ENCODE data around the gene PRDM1. TPM values are rescaled to one million over a fixed set of nuclear protein-coding genes. Genes with fewer than 3 reads are reported as not detected.

Gene PRDM1
- total and polyA plus RNA-seq, 2 of the 13 experiments (the other 11 are each of a cell fraction or from before 2014, with no cell fraction given), result 0.13 TPM; not detected in 1

DNA sequence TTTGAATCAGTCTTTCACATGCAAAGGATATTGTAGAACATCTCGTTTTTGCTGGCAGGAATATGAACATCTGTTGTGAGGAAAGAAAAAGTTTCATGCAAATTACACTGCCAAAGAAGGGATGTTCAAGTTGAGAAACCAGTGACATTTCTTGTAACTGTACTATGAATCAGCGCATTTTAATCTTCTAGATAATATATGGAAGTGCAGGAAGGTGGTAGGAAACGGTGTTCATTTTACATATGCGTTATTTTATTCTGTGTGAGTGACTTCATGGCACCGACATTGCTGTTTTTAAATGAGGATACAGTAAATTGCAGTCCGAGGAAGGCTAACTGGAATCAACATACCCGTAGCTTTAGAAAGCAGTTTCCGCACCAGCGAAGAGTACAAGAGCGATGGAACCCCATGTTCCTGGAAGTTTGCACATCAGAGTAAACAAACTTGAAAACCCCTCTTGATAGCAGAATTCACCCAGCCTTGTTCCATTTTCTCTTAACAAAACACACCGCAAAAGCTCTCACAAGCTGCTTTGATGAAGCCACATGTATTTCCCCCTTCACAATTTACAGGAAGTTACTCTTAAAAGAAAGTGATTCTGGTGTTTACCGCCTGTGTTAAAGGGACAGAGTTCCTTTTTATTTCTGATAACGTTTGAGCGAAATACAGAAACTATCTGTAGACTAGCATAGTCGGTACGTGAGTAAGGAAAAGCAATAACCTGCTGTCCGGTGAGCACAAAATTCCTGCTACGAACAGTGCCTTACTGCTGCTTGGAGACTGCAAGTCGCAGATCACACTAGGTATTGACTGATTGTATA, 11.5 kb downstream of the PRDM1 start:
- no peak for FAIRE-seq
- H2AFZ ChIP-seq (ENCODE audit: low read length), result no peak overlapping the region
- in situ Hi-C loops (cut with HindIII; ENCODE audit: extremely low pct_ligation_motif_present, low pct_unique_long_range_greater_than_20kb), result no loop called here

DNA sequence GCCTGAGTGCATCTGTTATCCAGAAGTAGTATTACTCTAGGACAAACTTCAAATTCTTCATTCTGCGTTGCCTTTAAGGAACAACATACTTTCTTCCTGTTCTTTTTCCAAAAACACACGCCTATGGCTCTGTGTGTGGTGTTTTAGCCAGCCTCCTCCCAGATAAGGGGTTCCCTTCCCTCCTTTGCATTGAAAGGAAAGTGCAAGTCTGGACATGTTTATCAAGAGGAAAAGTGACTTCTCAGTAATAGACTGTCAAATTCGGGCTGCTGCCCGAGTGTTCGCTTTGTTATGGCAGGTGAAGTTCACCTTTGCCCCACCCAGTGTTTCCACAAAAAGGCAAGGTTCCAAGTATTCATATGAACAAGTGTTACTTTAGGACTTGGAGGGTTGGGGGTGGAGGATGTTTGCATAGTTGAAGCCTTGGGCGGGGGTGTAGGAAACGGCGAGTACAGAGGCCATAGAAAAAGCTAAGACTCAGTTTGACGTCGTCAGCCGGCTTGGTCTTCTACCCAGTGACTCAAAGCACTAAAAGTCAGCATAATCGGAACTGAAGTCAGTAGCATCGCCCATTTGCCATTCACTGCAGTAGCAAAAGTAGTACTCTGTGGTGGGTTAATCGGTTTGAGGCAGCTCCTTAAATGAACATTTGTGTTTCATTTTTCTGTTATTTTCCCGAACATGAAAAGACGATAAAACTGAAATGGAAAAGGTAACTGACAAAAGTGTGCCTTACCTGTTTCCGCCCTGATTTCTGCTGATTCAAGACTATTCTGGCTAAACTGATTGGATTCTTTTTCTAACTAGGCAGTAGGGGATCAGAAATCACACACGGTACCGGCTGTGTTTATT, 12.5 kb downstream of the PRDM1 start:
- no peaks in the 10 kb centered on the region for H3K36me3 ChIP-seq (replicated peaks in 1 of 2; ENCODE audit: control insufficient read depth in 1 of 2, insufficient read depth in 2 of 2, low read length in 2 of 2)
- BruUV-seq (replicated peaks), result no TSS peak
- in situ Hi-C loops (cut with HindIII; ENCODE audit: extremely low pct_ligation_motif_present, low pct_unique_long_range_greater_than_20kb), result no loop called here
- no peak overlapping the region for H3K4me3 ChIP-seq (replicated peaks in 1 of 3; ENCODE audit: insufficient read depth in 1 of 3, low read depth in 2 of 3, low read length in 3 of 3)
- H2AFZ ChIP-seq (ENCODE audit: low read length), result no peak overlapping the region
- no peaks in the 10 kb centered on the region for H4K20me1 ChIP-seq (ENCODE audit: insufficient read depth, low read length)
- no peak overlapping the region for H3K9ac ChIP-seq (ENCODE audit: insufficient read depth, low read depth, low read length)
- H3K79me2 ChIP-seq (ENCODE audit: insufficient read depth, low read length), result no peaks in the 10 kb centered on the region
- intact Hi-C loops (cut with micrococcal nuclease; ENCODE audit: unreplicated experiment), result no loop called here
- H3K4me1 ChIP-seq (ENCODE audit: insufficient read depth, low read length), result peaks cover 6% of the 10 kb centered on the region; the same call in 1 of the 2 replicates
- ATAC-seq (no peak), DNase-seq (ENCODE audit: low spot score) (no peak), FAIRE-seq (no peak)
- POLR2A ChIA-PET, result no interaction called here
- CTCF ChIA-PET (ENCODE audit: low intra/inter-chr PET ratio, low total read pairs), result no interaction called here
- peaks cover 0 to 47% of the 10 kb centered on the region in 2 experiments; a peak in 3 of 5 replicates for H3K27me3 ChIP-seq (ENCODE audit: control insufficient read depth in 1 of 2, insufficient read depth in 2 of 2, low read length in 2 of 2)
- H3K27ac ChIP-seq (ENCODE audit: extremely low read length, insufficient read depth, low read length), result no peak overlapping the region
- WGBS (ENCODE audit: low lambda C conversion rate), result 36% methylated on average over 19 of the region's 19 CpGs
- H3K9me3 ChIP-seq (ENCODE audit: low read length), result no peaks in the 10 kb centered on the region
- H3K4me2 ChIP-seq (ENCODE audit: low read depth, low read length), result no peak overlapping the region
- TF ChIP-seq PPARG (CRISPR knock-in tag; conservative IDR thresholded peaks at IDR 0.05) (no peak), PTBP1 (IDR thresholded peaks at IDR 0.05; ENCODE audit: low read depth, low read length, poor library complexity, severe bottlenecking) (no peak), ZNF33B (CRISPR knock-in tag; IDR thresholded peaks at IDR 0.05) (no peak), TRIM22 (IDR thresholded peaks at IDR 0.05) (no peak), ZNF614 (CRISPR knock-in tag; IDR thresholded peaks at IDR 0.05; ENCODE audit: borderline replicate concordance) (no peak), HNRNPH1 (optimal IDR thresholded peaks at IDR 0.05; ENCODE audit: low read depth, low read length) (no peak), NFYB (CRISPR knock-in tag; IDR thresholded peaks at IDR 0.05) (no peak), ISL2 (CRISPR knock-in tag; IDR thresholded peaks at IDR 0.05) (no peak), ZNF660 (CRISPR knock-in tag; IDR thresholded peaks at IDR 0.05; ENCODE audit: borderline replicate concordance, low read depth) (no peak), ZFY (CRISPR knock-in tag; IDR thresholded peaks at IDR 0.05) (no peak), RXRA (CRISPR knock-in tag; IDR thresholded peaks at IDR 0.05) (no peak)
- TF ChIP-seq, protein P1, sequence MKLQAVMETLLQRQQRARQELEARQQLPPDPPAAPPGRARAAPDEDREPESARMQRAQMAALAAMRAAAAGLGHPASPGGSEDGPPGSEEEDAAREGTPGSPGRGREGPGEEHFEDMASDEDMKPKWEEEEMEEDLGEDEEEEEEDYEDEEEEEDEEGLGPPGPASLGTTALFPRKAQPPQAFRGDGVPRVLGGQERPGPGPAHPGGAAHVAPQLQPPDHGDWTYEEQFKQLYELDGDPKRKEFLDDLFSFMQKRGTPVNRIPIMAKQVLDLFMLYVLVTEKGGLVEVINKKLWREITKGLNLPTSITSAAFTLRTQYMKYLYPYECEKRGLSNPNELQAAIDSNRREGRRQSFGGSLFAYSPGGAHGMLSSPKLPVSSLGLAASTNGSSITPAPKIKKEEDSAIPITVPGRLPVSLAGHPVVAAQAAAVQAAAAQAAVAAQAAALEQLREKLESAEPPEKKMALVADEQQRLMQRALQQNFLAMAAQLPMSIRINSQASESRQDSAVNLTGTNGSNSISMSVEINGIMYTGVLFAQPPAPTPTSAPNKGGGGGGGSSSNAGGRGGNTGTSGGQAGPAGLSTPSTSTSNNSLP (IDR thresholded peaks at IDR 0.05; ENCODE audit: low read depth, low read length), result no peak

More for the DNA sequence above, 11.5 kb downstream of the PRDM1 start:
- Histone ChIP-seq H3K4me2 (ENCODE audit: low read depth, low read length) (no peak overlapping the region), H3K27me3 (ENCODE audit: control insufficient read depth in 1 of 2, insufficient read depth in 2 of 2, low read length in 2 of 2) (peaks cover 0 to 40% of the 10 kb centered on the region in 2 experiments; a peak in 2 of 5 replicates), H3K9me3 (ENCODE audit: low read length) (no peaks in the 10 kb centered on the region), H3K27ac (ENCODE audit: extremely low read length, insufficient read depth, low read length) (no peak overlapping the region), H3K4me3 (replicated peaks in 1 of 3; ENCODE audit: insufficient read depth in 1 of 3, low read depth in 2 of 3, low read length in 3 of 3) (no peak overlapping the region), H3K79me2 (ENCODE audit: insufficient read depth, low read length) (no peaks in the 10 kb centered on the region), H3K4me1 (ENCODE audit: insufficient read depth, low read length) (peaks cover 6% of the 10 kb centered on the region; the same call in 1 of the 2 replicates), H3K36me3 (replicated peaks in 1 of 2; ENCODE audit: control insufficient read depth in 1 of 2, insufficient read depth in 2 of 2, low read length in 2 of 2) (no peaks in the 10 kb centered on the region), H3K9ac (ENCODE audit: insufficient read depth, low read depth, low read length) (no peak overlapping the region), H4K20me1 (ENCODE audit: insufficient read depth, low read length) (no peaks in the 10 kb centered on the region)
- no TSS peak for BruUV-seq (replicated peaks)
- ChIA-PET CTCF (ENCODE audit: low intra/inter-chr PET ratio, low total read pairs) (no interaction called here), POLR2A (no interaction called here)
- intact Hi-C loops (cut with micrococcal nuclease; ENCODE audit: unreplicated experiment), result no loop called here
- TF ChIP-seq, protein P2, sequence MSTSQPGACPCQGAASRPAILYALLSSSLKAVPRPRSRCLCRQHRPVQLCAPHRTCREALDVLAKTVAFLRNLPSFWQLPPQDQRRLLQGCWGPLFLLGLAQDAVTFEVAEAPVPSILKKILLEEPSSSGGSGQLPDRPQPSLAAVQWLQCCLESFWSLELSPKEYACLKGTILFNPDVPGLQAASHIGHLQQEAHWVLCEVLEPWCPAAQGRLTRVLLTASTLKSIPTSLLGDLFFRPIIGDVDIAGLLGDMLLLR (CRISPR knock-in tag; IDR thresholded peaks at IDR 0.05), result no peak
- ATAC-seq, result no peak
- 48% methylated on average over 19 of the region's 19 CpGs for WGBS (ENCODE audit: low lambda C conversion rate)
- no peak for DNase-seq (ENCODE audit: low spot score)
